ENCODE measurements around the gene ATAD3B.
"Not testable (repeated sequence)": the region's sequence is repeated elsewhere in the genome, so short reads cannot be mapped to it uniquely, and the experiment has no call there.

ATAD3B gene

DNA sequence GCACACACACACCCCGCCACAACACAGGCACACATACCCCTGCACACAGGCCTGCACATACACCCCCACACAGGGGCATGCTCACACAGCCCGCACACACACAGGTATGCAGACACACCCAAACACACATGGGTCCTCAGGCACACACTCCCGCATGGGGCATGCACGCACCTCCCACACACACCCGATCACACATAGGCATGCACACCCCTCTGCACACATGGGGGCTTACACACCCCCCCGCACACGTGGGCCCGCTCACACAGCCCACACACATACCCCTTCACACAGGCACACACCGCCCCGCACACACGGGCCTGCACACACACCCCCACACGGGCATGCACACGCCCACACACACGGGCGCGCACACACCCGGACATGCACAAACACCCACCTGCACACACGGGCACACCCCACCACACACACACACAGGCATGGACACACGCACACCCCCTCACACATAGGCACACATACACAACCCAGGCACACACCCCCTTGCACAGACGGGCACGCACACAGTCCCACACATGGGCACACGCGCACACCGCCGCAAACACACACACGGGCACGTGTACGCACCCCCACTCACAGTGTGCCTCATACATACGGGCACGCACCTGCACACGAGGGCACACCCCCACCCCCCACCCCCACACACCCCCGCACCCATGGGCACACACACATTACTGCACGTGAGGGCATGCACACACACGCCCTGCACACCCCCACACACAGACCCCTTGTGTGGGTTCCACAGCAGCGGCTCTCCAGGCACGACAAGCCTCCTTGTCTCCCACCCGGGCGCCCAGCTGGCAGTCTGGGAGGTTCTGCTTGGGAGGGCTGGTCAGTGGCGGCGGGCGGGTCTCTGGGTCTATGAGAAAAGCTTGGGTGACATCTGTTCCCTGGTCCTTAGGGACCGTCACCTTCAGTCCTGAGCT, 8.3 kb downstream of the ATAD3B start:
- DNase-seq (ENCODE audit: low spot score) = no peak

DNA sequence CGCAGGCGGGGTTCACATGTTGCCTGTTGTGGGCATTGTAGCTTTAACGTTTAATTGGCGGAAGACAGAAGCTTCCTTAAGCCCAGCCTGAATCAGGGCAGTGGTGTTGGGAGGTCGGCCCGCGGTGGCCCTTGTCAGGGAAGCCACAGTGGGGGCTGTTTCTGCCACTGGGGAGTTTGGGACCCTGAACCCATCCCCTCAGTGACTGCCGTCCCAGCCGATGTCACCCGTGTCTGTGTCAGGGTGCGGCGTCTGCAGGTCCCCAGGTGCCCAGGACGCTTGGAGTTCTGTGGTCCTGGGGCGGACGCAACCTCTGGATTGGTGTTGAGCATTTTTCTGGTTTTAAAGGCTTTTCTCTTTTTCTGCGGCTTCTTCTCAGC, 8.9 kb downstream of the ATAD3B start:
- DNase-seq (ENCODE audit: low spot score) = not testable (repeated sequence)

DNA sequence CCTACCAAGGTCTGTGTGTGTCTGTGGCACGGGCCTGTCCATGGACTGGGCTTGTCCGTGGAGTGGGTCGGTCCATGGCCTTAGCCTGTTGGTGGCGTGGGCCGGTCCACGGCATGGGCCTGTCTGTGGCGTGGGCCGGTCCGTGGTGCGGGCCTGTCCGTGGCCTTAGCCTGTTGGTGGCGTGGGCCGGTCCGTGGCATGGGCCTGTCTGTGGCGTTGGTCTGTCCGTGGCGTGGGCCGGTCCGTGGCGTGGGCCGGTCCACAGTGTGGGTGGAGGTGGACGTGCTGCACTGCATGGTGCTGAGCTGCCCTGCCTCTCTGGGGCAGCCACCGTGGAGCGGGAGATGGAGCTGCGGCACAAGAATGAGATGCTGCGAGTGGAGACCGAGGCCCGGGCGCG, 10.2 kb downstream of the ATAD3B start:
- DNase-seq (ENCODE audit: low spot score) = not testable (repeated sequence)

DNA sequence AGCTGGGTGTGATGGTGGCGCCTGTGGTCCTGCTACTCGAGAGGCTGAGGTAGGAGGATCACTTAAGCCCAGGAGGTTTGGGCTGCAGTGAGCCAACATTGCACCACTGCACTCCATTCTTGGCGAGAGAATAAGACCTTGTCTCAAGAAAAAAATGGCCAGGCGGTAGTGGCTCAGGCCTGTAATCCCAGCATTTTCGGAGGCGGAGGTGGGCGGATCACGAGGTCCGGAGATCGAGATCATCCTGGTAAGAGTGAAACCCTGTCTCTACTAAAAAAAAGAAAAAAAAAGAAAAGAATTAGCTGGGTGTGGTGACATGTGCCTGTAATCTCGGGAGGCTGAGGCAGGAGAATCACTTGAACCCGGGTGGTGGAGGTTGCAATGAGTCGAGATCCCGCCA, 11.3 kb downstream of the ATAD3B start:
- no peak for DNase-seq (ENCODE audit: low spot score)

DNA sequence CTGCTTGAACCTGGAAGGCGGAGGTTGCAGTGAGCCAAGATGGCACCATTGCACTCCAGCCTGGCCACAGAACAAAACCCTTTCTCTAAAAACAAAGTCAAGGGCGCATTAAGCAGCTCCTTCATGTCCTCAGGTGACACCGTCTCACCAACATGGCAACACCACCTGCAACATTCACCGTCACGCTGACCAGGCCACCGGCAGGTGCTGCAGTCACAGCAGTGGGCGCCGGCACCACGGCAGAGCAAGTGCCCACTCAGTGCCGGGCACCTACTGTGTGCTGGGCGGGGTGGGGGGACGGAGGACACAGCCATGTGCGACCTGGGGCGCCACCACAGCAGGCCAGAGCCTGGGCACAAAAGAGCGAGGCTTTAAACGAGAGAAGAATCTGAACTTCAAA, 12.1 kb downstream of the ATAD3B start:
- no peak for DNase-seq (ENCODE audit: low spot score)

DNA sequence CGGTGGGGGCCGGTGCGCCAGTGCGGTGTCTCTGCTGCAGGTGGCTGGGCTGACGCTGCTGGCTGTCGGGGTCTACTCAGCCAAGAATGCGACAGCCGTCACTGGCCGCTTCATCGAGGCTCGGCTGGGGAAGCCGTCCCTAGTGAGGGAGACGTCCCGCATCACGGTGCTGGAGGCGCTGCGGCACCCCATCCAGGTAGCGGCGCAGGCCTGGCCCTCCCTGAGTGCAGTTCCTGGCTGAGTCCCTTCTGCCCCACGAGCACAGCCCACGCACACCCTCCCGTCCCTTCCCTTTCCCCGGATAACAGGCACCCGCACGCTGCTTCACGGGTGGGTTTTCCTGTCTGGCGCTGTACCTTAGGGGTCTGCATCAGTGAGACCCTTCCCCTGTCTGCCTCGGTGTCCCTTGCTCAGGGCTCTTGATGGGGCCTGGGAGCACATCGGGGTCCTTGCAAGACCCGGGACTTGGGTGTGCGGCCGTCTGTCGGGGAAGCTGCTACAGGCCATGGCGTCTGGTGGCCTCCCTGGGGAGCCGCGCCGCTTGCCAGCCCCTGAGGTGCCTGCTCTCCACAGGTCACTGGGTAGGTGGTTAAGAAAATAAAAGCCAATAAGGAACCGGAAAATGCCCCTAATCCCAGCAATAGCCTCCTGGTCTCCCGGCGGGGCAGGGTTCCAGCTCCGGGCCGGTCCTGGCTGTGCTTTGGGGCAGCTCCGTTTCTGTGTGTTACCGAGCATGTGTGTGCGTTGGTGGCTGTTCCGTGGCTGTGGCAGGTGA, 13.6 kb downstream of the ATAD3B start:
- not testable (repeated sequence) for DNase-seq (ENCODE audit: low spot score)

DNA sequence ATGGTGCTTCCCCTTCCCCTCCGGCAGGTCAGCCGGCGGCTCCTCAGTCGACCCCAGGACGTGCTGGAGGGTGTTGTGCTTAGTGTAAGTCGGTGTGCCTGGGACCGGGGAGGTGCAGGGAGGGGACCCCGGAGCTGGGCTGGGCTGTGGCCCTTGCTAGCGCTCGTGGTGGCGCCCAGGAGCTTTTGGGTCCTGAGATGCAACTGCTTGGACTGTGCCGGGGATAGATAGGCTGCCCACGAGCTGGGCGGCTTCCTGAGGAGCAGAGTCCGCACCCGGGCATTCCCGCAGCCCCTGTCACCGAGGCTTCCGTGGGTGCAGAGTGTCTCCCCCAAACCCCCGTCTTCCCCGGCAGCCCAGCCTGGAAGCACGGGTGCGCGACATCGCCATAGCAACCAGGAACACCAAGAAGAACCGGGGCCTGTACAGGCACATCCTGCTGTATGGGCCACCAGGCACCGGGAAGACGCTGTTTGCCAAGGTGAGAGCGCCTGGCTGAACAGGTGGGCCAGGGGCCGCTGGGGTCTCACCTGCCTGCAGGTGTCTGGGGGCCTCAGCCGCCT, 14.3 kb downstream of the ATAD3B start:
- not testable (repeated sequence) for DNase-seq (ENCODE audit: low spot score)

DNA sequence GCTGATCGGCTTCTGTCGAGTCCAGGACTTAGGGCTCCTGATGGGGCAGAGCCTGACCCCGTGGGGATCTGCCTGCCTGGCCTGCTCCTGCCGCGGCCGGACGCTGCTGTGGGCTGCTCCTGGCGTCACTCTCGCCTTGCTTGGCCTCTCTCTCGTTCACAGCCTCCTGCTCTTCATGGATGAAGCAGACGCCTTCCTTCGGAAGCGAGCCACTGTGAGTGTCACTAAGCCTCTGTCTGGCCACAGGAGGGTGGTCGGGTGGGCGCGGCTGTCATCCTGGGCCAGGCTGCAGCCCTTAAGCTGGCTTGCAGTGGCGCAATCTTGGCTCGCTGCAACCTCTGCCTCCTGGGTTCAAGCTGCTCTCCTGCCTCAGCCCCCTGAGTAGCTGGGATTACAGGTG, 16.1 kb downstream of the ATAD3B start:
- no peak for DNase-seq (ENCODE audit: low spot score)

DNA sequence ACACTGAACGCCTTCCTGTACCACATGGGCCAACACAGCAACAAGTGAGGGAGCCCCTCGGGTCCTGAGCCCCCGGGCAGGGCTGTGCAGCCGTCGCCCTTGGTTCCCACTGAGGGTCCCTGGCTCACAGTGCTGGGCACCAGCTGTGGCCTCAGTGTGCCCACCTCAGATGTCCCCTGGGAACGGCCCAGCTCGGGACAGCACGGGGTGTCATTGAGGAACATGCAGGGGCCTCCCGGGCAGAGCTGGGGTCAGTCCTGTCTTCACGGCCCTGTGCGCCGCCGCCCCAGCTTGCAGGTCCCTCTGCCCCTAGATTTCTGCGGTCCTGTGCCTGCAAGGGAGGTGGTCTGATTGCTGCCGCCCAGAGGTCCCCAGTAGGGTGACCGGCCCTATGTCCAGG, 17.7 kb downstream of the ATAD3B start:
- DNase-seq (ENCODE audit: low spot score) = no peak

DNA sequence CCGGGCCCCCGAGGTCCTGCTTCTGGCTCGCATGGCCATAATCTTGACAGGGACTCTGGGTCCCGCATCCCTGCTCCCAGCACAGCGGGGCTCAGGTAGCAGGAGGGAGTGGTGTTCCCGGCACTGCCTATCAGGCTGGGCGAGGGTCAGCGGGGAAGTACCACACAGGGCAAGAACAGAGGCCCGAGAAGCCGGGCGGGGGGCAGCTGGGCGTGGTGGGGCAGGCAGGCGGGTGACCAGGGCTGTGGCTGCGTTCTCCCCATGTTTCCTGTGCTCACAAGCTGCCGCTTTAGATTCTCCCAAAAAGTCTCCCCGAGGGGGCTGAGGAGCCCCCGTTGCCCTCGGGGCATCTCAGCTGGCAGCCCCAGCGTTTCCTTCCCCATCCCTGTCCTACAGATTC, 18.3 kb downstream of the ATAD3B start:
- no peak for DNase-seq (ENCODE audit: low spot score)

DNA sequence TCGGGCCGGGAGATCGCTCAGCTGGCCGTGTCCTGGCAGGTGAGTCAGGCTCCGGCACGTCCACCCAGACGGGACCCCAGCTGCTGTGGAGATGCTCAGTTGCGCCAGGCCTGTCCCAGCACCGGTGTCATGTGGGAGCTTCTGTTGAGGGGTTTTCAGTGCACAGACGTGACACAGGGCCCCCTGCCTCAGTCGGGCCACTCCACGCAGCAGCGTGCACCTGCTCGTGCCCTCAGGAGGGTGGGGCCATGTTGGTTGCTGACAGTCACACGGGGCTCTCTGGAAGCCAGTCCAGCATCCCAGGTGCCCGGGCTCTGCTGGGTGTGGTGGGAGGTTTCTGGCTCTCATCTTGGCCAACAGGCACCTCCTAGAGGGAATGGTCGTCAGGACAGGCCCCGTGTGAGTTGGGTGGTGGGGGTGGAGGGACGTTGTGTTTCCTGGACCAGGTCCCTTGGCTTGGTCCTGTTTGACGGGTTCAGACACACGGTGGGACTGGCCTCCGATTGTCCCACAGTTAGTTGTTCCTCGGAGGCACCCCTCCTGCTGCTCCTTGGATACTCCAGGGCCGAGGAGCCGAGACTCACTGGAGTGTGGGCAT, 19.2 kb downstream of the ATAD3B start:
- DNase-seq (ENCODE audit: low spot score) = no peak

DNA sequence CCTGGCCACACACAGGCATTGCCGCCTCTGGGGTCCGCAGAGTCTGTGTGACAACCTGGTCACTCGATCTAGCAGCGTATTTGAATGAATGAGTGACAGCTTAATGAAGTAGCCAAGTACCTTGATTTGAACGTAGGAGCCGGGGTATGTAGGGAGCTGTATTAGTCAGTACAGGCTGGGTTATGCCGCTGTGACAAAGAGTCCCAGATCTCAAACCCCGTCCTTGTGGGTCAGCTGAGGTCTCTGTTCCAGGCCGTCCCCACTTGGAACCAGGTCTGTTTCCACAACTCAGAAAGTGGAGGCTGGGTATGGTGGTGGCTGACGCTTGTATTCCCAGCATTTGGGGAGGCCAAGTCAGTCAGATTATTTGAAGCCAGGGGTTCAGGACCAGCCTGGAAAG, 20.0 kb downstream of the ATAD3B start:
- DNase-seq (ENCODE audit: low spot score) = no peak

DNA sequence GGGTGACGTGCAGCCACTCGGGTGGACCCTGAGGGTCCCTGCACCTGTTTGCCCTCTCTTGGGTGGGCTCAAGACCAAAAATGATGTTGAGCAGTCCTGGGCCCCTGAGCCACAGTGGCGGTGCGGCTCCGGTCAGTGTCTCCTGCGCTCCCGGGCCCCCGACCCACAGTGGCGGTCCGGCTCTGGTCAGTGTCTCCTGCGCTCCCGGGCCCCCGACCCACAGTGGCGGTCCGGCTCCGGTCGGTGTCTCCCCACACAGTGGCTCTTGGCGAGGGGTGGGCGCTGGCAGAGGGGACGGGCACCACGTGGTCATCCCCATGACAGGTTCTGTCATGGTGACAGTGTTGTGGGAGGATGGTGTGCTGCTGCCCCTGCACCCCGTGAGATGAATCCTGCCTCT, 22.7 kb downstream of the ATAD3B start:
- DNase-seq (ENCODE audit: low spot score) = not testable (repeated sequence)

DNA sequence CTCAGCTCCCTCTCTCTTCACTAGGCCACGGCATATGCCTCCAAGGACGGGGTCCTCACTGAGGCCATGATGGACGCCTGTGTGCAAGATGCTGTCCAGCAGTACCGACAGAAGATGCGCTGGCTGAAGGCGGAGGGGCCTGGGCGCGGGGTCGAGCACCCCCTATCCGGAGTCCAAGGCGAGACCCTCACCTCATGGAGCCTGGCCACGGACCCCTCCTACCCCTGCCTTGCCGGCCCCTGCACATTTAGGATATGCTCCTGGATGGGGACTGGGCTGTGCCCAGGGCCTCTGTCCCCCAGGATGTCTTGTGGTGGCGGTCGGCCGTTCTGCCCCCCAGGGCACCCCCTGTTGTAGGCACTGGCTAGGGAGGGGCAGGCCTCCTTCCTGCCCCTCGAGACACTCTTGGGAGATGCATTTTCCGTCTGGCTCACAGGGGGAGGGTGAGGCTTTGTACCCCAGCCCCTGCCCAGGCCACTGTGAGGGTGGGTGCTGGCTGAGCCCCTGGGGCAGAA, 24.0 kb downstream of the ATAD3B start:
- DNase-seq (ENCODE audit: low spot score) = not testable (repeated sequence)

DNA sequence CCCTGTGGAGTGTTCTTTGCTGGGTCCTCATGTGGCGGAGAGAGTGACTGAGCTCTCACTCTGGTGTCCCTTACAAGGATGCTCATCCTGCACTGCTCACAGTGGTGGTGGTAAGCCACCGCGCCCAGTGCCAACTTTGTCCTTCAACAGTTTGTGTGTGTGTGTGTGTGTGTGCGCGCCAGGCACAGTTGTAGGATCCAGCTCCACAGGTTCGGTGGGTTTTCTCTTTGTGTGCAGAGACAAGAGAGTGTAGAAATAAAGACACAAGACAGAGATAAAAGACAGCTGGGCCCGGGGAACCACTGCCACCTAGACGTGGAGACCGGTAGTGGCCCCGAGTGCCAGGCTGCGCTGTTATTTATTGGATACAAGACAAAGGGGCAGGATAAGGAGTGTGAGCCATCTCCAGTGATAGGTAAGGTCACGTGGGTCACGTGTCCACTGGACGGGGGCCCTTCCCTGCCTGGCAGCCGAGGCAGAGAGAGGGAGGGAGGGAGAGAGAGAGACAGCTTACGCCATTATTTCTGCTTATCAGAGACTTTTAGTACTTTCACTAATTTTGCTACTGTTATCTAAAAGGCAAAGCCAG, 33.3 kb downstream of the ATAD3B start:
- DNase-seq (ENCODE audit: low spot score) = peak; percentile 80

DNA sequence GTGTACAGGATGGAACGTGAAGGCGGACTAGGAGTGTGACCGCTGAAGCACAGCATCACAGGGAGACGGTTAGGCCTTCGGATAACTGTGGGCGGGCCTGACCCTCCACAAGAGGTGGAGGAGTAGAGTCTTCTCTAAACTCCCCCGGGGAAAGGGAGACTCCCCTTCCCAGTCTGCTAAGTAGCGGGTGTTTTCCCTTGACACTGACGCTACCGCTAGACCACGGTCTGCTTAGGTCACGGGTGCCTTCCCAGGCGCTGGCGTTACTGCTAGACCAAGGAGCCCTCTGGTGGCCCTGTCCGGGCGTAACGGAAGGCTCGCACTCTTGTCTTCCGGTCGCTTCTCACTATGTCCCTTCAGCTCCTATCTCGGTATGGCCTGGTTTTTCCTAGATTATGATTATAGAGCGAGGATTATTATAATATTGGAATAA, 33.8 kb downstream of the ATAD3B start:
- not testable (repeated sequence) for DNase-seq (ENCODE audit: low spot score)

DNA sequence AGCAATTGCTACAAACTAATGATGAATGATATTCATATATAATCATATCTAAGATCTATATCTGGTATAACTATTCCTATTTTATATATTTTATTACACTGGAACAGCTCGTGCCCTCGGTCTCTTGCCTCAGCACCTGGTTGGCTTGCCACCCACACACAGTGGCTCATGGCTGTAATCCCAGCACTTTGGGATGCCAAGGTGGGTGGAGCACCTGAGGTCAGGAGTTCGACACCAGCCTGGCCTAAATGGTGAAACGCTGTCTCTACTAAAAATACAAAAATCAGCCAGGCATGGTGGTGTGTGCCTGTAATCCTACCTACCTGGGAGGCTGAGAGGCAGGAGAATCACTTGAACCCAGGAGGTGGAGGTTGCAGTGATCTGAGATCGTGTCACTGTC, 34.2 kb downstream of the ATAD3B start:
- not testable (repeated sequence) for DNase-seq (ENCODE audit: low spot score)

DNA sequence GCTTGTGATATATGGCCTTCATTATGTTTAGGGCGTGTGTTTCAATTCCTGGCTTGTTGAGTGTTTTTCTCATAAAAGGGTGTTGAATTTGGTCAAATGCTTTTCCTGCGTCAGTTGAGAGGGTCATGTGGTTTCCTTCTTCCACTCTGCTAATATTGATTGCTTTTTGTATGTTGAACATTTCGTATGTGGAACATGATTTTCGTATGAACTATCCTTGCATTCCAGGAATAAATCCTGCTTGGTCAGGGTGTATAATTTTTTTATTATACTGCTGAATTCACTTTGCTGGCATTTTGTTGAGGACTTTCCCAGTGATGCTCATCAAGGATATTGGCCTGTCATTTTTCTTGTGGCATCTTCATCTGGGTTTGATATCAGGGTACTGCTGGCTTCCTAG, 35.7 kb downstream of the ATAD3B start:
- DNase-seq (ENCODE audit: low spot score) = no peak

DNA sequence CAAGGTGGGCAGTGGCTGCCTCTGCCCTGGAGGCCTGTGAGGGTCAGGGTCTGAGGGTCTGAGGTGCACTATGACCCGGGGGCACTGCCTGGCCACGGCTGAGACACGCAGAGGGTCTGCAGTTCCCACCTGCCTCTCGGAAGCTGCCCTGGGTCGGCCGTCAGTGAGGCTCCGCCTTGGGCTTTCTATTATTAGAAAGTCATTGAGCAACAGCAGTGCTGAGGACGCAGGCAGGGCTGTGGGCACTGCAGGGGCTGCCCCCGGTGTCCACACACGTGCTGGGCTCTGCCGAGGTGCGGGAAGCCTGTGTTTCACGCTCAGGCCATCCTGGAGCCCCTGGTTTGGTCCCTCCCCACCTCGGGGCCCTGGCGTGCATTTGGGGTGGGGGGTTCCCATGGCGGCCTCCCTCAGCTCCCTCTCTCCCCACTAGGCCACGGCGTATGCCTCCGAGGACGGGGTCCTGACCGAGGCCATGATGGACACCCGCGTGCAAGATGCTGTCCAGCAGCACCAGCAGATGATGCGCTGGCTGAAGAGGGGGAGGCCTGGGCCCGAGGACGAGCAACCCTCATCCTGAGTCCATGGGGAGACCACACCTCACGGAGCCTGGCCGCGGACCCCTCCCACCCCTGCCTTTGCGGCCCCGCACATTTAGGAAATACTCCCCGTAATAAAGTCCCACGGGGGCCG, 37.4 kb downstream of the ATAD3B start:
- DNase-seq (ENCODE audit: low spot score) = not testable (repeated sequence)

DNA sequence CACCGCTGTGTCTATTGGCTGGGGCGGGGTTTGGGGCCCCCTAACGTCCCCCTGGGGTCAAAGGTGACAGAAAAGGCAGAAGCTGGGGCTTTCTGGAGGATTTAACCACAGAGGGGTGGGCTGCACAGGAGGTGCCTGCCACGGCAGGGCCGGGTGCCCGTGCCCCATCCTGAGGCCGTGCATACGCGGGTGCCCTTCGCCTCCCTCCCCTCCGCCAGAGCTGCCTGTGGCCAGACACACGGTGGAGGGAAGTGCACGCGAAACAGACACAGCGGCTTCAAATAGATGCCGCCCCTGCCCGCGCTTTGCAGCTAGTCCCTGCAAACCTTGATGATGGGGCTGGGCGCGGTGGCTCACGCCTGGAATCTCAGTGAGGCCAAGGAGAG, 37.9 kb downstream of the ATAD3B start:
- DNase-seq (ENCODE audit: low spot score) = not testable (repeated sequence)

DNA sequence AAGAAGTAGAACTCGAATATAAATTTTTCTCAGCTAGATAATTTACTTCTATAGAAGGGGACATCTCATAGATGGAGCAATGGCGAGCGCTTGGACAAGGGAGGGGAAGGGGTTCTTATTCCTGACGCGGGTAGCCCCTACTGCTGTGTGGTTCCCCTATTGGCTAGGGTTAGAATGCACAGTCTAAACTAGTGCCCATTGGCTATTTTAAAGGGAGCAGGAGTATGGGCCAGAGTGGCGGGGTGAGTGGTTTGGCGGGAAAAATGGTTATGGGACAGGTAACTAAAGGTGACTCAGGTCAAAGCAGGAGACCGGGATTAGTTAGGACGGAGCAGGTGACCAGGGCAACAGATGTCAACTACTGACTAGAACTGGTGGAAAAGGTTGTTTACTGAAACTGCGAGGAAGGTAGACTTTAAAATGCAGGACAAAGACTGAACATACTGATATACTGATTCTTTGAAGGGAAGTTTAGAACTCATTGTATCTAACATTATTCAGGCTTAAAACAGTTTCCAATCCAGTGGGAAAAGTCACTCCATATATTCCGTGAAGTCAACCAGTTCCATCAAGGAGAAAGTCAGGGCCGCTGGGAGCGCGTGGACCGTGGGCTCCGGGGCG, 39.5 kb downstream of the ATAD3B start:
- no peak for DNase-seq (ENCODE audit: low spot score)

All from CD4-positive, alpha-beta T cell treated with Interleukin-15 for 4 hours (primary cell).